GM18507 (cell line): Measurements from ENCODE around the gene FEZF2.

Experiments used
- DNase-seq: peaks from one replicate; pipeline ENCODE4 v3.0.0; 2011; ENCODE audit warnings: low read depth; ENCODE audit not compliant: insufficient read length; ENCODE audit errors: extremely low spot score
- FAIRE-seq: peaks from 2 replicates; lab custom pipeline; 2011; peaks lifted over from hg19 to GRCh38; lab: Jason Lieb, UNC

Gene FEZF2

GRCh38 chr3:62373215-62373614, at the start of gene FEZF2:
Gene FEZF2 (minus strand): TSS chr3:62373550. CDS start chr3:62372868, 682 bp downstream.
- DNase-seq (no peak), FAIRE-seq (no peak)

DNA sequence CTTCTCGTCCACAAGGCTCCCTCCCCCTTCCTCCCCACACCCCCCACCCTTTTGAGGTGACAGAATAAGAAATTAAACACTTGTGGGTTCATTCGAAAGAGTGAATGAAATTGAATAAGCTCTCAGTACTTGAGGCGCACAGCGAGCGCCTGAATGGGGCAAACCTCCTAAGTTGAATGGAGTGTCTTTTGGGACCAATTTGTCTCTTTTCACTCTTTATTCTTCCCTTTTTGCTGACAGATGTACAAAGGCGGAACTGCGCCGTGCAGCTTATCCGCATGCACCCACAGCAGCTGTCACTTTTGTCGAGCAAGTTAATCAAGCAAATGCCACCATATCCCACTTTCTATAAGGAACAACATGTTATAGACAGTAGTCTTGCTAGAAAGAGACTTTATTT, 47.9 kb upstream of the FEZF2 start:
- no peak for DNase-seq
- no peak for FAIRE-seq

- DNase-seq (no peak), FAIRE-seq (no peak)
Observed at GRCh38 chr3:62416144-62416543, 42.8 kb upstream of the FEZF2 start.

GRCh38 chr3:62415312-62415801, 42.0 kb upstream of the FEZF2 start:
- FAIRE-seq (no peak), DNase-seq (no peak)

DNA sequence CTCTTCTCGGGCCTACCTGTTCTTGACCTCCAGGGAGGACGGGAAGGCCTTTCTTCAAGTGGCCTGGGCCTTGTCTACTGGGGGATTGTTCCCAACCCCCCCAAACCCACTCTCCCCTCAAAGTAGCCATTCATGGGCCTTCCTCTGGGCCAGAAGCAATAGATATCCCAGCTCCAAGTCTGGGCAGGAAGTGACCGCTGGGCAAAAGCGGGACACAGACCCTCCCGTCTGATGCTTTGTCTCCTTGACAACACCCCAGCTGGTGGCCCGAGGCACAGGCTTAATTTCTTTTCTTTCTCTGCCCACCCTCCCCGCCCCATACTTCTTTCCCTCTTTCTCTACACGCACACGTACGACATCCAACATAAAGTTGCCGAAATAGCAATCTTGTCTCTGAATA, 41.4 kb upstream of the FEZF2 start:
- FAIRE-seq (no peak), DNase-seq (no peak)

DNA sequence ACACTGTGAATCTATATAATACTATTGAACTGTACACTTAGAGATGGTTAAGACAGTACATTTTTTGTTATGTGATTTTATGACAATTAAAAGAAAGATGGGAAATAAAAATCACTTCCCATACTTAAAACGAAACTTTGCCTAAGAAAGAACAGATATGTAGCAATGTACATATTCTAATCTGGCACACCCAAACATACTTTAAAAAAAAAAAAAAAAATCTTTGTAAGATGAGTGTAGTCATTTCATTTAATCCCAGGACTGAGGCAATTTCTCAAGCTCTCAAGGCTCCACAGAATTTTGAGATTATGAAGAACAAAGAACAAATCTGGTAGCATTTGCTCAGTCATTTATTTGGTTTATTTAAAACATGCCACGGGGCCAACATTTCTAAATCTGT, 40.3 kb upstream of the FEZF2 start:
- no peak for FAIRE-seq
- no peak for DNase-seq

GRCh38 chr3:62406945-62407344, 33.6 kb upstream of the FEZF2 start:
- FAIRE-seq (no peak), DNase-seq (no peak)

DNA sequence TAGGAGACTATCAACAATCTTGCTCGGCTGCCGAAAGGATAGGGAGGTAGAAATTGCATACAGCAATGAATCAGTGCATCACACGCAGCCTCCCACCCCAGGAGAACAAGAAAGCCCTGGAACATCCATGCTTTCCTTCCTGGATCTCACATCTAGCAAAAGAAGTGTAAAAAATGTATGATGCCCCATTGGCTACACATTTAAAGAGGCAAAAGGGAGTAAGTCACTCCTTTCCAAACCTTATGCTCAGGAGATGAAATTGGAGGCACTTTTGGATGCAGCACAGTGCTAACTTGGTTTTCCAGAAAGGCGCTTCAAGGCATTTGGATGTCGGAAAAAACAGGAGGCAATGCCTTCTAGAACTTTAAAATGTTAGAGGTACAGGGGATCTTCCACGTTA, 32.2 kb upstream of the FEZF2 start:
- FAIRE-seq: no peak
- no peak for DNase-seq

DNA sequence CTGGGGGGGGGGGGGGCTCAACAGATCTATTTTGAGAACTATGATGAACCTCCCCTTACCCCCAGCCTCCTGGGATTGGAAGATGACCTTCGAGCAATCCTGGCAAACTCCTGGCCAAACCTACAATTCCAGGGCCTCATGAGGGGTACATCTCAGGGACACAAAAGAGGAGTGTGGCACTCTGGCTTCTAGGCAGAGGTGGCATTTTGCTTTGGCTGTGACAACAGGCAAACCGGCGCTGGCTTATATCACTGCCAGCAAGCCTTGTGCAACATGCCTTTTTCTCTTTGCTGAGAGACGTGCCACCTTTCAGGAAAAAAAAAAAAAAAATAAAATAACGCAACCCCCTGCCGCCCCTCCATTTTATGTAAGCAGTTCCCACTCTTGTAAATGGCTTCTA, 31.8 kb upstream of the FEZF2 start:
- DNase-seq (no peak), FAIRE-seq (no peak)

- no peak for FAIRE-seq
- no peak for DNase-seq
Observed at GRCh38 chr3:62404321-62404720, 31.0 kb upstream of the FEZF2 start.

- DNase-seq (no peak), FAIRE-seq (no peak)
Observed at GRCh38 chr3:62403765-62404164, 30.4 kb upstream of the FEZF2 start.

DNA sequence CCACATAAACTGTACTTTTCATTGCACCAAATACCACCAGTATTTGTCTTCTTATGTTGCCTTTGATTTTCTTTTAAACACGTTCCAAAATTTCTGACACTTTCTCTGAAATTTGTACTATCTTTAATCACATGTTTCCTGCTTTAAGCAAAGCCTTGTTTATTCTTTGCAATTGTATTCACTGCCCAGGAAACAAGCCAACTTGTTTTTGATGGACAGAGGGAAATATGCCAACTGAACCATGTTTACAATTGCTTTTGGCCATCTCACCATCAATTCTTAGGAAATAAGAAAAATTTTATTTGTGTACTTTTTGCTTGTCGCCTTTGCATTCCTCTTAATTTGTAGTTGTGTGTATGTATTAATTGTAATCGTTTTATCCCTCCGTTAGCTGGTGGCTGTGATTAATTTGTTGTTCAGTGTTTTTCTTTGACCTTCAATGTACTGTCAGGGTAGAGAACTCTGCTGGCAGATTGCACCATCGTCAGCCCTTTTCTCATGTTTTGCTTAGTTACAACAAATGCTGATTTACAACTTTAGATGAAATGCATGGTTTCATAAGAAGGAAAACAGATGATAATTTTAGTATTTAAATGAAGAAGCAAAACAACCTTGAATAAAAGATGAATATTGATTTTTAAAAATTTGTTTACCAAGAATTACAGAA, 19.4 kb upstream of the FEZF2 start:
- no peak for FAIRE-seq

DNA sequence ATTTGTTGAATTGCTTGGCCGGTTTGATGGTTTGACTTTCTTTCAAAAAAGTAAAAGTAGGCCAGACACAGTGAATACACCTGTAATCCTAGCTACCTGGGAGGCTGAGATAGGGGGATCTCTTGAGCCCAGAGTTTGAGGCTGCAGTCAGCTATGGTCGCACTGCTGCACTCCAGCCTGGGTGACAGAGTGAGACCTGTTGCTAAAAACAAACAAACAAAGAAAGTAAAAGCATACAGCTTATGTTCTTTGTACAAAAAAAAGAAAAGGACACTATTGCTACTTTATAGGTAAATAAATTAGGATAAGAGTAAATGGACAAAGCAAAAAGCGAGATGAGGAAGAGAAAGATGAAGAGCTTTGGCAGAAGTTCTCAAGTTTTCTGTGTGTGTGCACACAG, 13.9 kb upstream of the FEZF2 start:
- FAIRE-seq: no peak

More for the DNA sequence above, 19.4 kb upstream of the FEZF2 start:
- DNase-seq: no peak

GRCh38 chr3:62379321-62379798, 6.0 kb upstream of the FEZF2 start:
- FAIRE-seq (no peak), DNase-seq (no peak)

More for the DNA sequence above, 13.9 kb upstream of the FEZF2 start:
- DNase-seq: no peak

DNA sequence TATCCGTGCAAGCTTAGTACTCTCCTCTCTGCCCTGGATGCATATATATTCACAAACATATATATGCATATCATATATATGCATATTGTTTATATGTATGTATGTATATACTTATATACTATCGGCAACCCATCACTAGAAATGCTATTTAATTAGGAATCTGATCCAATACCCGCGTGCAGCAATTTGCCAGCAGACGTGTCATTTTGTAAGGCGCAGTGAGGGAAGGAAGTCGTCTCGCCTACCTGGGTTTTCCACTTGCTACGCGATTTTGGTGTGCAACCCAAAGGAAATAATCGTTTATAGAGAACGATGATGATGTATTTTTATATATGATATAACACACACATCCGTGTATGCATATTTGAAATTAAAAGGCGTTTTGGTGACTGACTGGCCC, 5.6 kb upstream of the FEZF2 start:
- DNase-seq: no peak
- no peak for FAIRE-seq

DNA sequence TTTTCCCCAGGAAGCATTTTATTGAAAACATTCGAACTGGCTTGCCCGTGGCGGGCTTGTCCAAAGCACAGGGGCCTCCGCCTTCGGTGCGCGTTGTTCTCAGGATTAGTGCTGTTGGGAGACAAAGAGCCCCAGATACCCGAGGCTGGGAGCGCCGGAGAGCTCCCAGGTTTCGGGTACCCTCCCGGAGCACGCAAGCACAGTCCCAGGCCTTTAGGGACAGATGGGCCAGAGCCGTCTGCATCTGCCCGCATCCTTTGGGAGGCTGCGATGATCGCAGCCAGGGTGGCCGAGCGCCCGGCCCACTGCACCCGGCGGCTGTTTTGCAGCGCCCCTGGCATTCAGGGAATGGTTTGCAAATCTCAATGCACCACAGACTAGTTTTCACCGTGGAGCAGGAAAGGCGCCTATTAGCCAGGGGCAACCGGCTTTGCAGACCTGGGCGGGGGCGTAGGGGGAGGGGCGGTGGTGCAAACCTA, 5.0 kb upstream of the FEZF2 start:
- DNase-seq (no peak), FAIRE-seq (no peak)

DNA sequence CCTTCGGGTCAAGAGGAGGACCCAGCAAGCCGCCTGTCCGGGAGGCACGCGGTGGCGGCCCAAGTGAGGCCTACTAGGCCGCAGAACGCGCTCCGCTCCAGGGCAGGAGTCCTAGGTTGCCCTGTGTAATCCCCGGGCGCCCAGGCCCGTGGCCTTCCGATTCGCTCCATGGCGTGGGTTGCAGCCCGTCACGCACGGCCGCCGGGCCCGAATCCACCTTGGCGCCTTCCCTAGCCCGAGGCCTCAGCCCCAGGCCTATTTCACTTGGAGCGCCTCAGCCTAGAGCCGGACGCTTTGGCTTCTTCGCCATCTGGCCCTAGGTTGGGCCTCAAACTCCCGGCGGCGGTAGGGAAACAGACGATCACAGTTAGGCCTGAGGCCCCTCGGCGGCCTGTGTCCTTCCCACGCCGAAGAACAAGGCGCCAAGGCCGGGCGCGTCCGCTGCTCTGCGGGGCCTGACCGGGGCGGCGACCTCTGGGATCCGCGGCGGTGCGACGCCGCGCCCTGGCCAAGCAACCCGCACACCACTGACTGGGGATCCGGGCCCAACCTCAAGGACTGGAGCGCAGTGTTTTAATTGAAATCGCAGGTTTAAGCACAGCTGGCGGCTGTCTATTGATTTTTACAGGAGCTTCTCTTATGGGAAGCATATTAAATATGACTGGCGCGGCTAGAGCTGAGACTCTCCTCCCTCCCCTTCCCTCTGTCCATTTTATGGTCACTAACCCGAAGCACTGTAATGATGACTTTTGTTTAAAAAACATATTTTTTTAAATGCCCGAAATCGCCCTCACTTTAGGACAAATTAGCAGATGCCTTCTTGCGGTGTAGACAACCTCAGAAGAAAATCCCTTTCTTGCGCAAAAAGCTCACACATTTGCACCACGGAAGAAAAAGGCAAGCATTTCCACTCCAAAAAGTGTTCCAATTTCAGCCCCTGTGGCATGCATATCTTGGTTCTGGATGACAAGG, 3.8 kb upstream of the FEZF2 start:
- no peak for FAIRE-seq
- DNase-seq: no peak

GRCh38 chr3:62376454-62376720, 3.0 kb upstream of the FEZF2 start:
- DNase-seq (no peak), FAIRE-seq (no peak)

GRCh38 chr3:62375655-62376453, 2.5 kb upstream of the FEZF2 start:
- DNase-seq (no peak), FAIRE-seq (no peak)
